Measurements from ENCODE around the gene OSBPL8. TPM values are rescaled to one million over a fixed set of nuclear protein-coding genes. Genes with fewer than 3 reads are reported as not detected.

OSBPL8 gene
- total RNA-seq, 4 donors from 2014 or later: 83.6 to 131 (median 97.4) TPM

DNA sequence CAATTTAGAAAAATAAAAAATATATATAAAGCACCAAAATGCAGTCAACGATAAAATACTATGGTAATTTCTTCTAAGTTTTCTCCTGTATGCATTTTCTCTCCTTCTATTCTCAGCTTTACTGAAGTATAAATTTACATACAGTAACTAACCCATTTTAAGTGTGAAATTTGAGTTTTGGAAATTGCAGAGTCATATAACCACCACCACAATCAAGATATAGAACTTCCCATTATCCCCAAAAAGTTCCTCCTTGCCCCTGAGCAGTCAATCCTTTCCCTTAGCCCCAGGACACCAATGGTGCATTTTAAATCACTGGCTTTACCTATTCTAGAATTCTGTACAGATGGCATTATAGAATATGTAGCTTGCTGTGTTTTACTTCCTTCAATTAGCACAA, 180.3 kb downstream of the OSBPL8 start:
- TF ChIP-seq, protein P1, sequence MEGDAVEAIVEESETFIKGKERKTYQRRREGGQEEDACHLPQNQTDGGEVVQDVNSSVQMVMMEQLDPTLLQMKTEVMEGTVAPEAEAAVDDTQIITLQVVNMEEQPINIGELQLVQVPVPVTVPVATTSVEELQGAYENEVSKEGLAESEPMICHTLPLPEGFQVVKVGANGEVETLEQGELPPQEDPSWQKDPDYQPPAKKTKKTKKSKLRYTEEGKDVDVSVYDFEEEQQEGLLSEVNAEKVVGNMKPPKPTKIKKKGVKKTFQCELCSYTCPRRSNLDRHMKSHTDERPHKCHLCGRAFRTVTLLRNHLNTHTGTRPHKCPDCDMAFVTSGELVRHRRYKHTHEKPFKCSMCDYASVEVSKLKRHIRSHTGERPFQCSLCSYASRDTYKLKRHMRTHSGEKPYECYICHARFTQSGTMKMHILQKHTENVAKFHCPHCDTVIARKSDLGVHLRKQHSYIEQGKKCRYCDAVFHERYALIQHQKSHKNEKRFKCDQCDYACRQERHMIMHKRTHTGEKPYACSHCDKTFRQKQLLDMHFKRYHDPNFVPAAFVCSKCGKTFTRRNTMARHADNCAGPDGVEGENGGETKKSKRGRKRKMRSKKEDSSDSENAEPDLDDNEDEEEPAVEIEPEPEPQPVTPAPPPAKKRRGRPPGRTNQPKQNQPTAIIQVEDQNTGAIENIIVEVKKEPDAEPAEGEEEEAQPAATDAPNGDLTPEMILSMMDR (IDR thresholded peaks at IDR 0.05; ENCODE audit: low read depth): no peak

GRCh38 chr12:76375939-76376338, 183.6 kb downstream of the OSBPL8 start:
- TF ChIP-seq, protein P1 (IDR thresholded peaks at IDR 0.05; ENCODE audit: low read depth): no peak

DNA sequence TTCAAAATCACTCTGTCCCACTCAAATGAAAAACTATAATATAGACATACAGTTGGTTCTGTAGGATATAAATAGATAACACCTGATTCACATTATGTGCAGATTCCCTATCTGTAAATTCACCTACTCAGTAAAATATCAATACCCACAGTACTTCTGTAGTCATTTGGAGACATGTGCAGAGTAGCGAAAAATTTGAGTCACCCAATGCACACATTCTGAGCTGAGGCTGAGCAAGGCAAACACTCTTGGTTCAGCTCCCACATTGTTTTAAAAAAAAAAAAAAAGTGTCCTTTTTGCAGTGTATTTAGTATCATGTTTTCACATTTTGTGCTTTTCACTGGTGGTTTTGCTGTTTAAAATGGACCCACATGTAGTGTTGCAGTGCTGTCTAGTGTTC, 184.1 kb downstream of the OSBPL8 start:
- TF ChIP-seq, protein P1 (IDR thresholded peaks at IDR 0.05; ENCODE audit: low read depth): no peak

GRCh38 chr12:76374386-76375020, 185.1 kb downstream of the OSBPL8 start:
- TF ChIP-seq, protein P1 (IDR thresholded peaks at IDR 0.05; ENCODE audit: low read depth): no peak

GRCh38 chr12:76368230-76368629, 191.3 kb downstream of the OSBPL8 start:
- TF ChIP-seq, protein P1 (IDR thresholded peaks at IDR 0.05; ENCODE audit: low read depth): no peak

- TF ChIP-seq, protein P1 (IDR thresholded peaks at IDR 0.05; ENCODE audit: low read depth): no peak
These were observed 193.4 kb downstream of the OSBPL8 start for GRCh38 chr12:76366163-76366562.

DNA sequence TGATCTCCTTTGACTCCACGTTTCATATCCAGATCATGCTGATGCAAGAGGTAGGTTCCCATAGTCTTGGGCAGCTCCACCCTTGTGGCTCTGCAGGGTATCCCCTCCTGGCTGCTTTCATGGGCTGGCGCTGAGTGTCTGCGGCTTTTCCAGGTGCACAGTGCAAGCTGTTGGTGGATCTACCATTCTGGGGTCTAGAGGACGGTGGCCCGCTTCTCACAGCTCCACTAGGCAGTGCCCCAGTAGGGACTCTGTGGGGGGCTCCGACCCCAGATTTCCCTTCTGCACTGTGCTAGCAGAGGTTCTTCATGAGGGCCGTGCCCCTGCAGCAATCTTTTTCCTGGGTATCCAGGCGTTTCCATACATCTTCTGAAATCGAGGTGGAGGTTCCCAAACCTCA, 199.3 kb downstream of the OSBPL8 start:
- TF ChIP-seq, protein P1 (IDR thresholded peaks at IDR 0.05; ENCODE audit: low read depth): no peak

Data from subcutaneous adipose tissue (tissue), 4 donors.